NCI-H2081 (cell line): ENCODE results near the gene AKR1C4.
A peak's percentile ranks its signal among the peaks of the same experiment; 100 is the strongest.
"Not testable (repeated sequence)": the region's sequence is repeated elsewhere in the genome, so short reads cannot be mapped to it uniquely, and the experiment has no call there.

Source experiments
- DNase-seq, 2 experiments: peaks; one replicate each; lab custom pipeline; 2025; lab: John Stamatoyannopoulos, UW

The AKR1C4 gene

DNA sequence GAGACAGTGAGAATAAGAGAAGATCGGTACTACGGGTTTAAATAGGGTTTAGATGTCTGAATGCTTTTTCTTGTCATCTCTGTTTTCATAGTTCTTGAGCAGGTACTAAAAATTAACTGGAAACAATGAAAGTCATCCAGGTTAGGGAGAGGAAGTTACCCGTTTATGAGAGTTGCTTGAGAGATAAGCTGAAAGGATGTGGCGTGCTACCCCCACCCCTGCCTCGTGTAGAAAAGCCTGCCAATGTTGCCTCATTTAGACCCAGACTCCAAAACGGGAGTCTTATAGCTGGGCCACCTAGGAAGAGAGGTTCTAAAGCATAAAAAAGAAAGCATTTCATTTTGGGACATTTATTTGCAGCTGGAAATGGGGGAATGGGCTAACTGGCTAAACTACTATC lies 10.2 kb downstream of the AKR1C4 start:
- DNase-seq, result no peak

DNA sequence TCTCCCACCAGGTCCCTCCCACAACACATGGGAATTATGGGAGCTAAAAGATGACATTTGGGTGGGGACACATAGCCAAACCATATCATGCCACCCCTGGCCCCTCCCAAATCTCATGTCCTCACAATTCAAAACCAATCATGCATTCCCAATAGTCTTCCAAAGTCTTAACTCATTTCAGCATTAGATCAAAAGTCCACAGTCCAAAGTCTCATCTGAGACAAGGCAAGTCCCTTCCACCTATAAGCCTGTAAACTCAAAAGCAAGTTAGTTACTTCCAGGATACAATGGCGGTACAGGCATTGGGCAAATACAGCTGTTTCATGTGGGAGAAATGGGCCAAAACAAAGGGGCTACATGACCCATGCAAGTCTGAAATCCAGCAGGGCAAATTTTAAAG lies 13.1 kb downstream of the AKR1C4 start:
- not testable (repeated sequence) for DNase-seq

DNA sequence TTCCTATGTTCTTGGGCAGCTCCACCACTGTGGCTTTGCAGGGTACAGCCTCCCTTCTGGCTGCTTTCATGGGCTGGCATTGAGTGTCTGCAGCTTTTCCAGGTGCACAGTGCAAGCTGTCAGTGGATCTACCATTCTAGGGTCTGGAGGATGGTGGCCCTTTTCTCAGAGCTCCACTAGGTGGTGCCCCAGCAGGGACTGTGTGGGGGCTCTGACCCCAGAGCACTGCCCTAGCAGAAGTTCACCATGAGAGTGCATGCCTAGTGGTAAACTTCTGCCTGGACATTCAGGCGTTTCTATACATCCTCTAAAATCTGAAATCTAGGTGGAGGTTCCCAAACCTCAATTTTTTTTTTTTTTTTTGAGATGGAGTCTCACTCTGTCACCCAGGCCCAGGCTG lies 13.6 kb downstream of the AKR1C4 start:
- DNase-seq, result not testable (repeated sequence)

DNA sequence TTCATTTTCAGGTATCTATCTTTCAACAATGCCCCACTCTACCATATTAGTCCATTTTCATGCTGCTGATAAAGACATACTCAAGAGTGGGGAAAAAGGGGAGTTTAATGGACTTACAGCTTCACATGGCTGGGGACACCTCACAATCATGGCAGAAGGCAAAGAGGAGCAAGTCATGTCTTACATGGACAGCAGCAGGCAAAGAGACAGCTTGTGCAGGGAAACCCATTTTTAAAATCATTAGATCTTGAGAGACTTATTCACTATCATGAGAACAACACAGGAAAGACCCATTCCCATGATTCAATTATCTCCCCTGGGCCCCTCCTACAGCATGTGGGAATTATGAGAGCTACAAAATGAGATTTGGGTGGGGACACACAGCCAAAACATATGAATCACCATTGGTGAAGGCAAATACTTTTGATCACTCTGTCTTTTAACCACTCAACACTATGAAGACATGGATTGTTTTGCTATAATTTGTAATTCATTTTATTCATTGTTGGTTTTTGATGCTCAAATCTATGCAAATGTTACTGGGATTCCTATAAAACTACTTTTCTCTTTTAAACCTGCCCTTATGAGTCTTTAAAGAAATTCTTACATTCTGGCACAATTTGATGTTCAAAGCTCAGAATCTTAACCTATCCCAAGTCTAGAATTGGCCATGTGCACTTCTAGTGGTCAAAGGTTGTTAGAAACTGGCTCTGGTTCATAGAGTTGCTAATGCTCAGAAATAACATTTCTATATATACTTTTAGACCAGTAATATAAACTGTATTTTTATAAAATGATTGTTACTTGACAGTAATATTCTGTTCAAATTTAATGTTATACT lies 15.3 kb downstream of the AKR1C4 start:
- DNase-seq, result no peak

DNA sequence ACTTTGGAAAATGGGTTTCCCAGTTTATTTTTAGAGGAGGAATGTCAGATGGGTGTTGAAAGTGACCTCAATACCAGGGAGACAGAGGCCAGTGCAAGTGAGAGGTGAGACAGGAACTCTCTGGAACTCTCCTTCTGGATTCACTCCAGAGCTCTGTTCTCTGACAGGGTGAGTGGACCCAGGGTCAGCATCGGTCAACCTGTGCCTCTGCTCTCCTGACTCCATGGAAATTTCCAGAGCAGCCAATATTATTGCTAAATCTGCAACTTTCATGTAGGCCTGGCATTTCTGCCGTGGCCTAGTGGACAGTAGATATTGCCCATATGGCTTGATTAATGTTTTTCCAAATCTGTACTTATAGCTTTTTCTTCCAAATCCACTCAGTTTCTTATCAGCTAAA lies 20.2 kb downstream of the AKR1C4 start:
- no peak for DNase-seq

DNA sequence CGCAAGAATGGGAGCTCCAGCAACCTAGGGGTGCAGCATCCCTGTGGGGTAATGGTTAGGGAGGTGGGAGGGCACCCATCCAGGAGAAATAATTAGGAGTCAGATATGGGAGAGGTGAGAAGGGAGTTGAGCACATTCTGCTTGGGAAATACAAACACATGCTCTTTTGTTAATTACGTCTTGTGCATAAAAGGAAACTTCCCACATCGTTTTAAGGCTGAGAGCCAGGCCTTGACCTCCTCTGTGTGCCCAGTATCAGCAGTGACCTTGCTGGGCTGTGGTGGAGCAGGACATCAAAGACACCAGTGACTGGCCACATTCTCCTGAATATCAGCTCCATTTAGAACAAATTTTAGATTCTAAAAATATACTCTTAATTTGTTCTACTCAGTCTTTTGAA lies 22.6 kb downstream of the AKR1C4 start:
- DNase-seq, result no peak

DNA sequence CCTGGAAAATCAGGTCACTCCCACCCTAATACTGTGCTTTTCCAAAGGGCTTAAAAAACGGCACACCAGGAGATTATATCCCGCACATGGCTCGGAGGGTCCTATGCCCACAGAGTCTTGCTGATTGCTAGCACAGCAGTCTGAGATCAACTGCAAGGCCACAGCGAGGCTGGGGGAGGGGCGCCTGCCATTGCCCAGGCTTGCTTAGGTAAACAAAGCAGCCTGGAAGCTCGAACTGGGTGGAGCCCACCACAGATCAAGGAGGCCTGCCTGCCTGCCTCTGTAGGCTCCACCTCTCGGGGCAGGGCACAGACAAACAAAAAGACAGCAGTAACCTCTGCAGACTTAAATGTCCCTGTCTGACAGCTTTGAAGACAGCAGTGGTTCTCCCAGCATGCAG lies 26.3 kb downstream of the AKR1C4 start:
- not testable (repeated sequence) for DNase-seq

DNA sequence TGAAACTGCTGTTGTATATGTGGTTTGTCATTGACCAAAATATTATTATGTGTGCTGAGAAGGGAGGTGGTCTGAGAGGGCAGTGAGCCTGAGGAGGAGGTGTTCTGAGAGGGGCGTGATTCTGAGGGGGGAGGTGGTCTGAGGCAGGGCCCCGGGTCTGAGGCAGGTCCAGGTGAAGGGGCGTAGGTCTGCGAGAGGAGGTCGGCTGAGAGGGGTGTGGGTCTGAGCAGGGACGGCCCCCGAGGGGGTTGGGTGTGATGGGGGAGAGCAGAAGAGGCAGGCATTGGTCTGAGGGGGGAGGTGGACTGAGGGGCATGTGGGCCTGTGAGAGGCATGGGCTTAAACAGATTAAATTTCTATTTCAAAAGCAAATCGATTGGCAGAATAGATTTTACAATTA lies 32.4 kb downstream of the AKR1C4 start:
- DNase-seq, result no peak

DNA sequence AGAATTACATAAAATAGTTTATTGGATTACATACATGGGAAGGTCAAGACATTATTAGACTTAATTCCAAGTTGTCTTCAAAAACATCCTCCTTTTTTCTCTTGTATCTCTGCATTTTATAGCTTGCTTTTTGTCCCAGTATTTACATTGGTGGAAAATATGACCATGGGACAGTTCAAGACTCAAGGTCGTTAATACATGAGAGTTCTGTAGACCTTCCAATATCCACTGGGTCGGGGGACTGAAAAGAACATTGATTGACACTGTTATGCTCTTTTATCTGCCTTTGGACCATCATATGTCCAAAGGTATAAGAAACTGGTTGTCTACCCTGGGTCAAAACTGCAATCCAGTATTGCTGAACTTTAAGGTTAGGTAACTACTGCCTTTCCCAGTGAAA lies 36.7 kb downstream of the AKR1C4 start:
- no peak for DNase-seq

DNA sequence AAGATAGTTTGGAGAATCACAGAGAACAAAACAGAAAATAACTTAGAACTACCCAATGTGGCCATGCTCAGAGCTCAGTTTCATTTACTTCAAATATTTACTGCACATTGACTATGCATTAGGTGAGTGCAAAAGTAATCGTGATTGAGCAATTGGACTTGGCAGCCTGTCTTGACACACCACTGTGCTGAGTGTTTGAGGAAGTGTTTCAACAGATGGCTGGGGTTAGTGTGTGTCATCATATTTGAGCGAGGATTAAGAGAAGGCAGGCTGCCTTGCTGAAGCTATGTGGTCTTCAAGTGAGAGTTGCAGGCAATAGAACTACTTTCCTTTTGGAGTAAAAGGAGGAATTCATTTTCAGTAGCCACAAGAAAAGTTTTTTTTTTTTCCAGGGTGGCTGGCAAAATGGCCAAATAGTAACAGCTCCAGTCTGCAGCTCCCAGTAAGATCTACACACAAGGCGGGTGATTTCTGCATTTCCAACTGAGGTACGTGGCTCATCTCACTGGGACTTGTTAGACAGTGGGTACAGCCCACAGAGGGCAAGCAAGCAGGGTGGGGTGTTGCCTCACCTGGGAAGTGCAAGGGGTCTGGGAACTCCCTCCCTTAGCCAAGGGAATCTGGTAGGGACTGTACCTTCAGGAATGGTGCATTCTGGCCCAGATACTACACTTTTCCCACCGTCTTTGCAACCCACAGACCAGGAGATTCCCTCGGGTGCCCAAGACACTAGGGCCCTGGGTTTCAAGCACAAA lies 37.6 kb downstream of the AKR1C4 start:
- DNase-seq, result peak in 1 of 2 experiments; percentile 25

DNA sequence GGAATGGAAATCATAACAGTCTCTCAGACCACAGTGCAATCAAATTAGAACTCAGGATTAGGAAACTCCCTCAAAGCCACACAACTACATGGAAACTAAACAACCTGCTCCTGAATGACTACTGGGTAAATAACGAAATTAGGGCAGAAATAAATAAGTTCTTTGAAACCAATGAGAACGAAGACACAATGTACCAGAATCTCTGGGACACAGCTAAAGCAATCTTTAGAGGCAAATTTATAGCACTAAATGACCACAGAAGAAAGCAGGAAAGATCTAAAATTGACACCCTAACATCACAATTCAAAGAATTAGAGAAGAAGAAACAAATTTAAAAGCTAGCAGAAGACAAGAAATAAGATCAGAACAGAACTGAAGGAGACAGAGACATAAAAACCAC lies 40.9 kb downstream of the AKR1C4 start:
- not testable (repeated sequence) for DNase-seq

DNA sequence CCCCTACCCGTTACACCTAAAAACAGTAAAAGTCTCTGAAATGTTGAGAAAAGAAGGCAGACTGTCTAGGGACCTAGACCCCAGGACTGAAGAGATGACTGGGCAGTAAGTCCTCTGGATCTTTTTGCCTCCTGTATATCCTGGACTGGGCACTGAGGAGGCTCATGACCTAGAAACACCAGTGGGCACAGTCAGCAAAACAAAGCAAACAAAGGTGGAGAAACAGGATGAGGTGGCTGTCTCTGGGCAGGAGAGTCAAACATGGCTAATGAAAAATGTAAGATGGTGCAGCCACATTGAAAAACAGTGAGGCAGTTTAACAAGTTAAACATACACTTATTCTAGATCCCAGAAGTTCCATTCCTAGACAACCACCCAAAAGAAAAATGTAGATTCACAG lies 45.9 kb downstream of the AKR1C4 start:
- no peak for DNase-seq

DNA sequence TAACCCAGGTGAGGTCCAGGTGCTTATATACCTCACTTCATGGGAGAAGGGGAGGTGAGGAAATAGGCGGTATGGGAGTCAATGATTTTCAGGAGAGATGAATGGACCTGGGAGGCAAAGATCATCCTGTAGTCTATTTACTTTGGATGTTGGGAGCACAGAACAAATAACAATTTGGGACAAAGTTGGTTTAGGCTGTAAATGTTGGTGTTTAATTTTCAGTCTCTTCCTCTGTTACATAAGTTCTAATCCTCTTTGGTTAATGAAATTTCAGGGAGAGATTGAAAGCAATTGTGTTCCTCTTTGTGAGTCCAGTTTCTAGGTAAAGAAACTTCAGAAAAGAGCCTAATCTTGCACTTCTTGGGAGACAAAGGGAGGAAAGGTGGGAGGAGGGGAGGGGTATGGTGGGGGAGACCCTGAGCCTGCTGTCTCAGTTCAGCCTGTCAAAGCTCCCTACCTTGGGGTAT lies 46.9 kb downstream of the AKR1C4 start:
- DNase-seq, result no peak

DNA sequence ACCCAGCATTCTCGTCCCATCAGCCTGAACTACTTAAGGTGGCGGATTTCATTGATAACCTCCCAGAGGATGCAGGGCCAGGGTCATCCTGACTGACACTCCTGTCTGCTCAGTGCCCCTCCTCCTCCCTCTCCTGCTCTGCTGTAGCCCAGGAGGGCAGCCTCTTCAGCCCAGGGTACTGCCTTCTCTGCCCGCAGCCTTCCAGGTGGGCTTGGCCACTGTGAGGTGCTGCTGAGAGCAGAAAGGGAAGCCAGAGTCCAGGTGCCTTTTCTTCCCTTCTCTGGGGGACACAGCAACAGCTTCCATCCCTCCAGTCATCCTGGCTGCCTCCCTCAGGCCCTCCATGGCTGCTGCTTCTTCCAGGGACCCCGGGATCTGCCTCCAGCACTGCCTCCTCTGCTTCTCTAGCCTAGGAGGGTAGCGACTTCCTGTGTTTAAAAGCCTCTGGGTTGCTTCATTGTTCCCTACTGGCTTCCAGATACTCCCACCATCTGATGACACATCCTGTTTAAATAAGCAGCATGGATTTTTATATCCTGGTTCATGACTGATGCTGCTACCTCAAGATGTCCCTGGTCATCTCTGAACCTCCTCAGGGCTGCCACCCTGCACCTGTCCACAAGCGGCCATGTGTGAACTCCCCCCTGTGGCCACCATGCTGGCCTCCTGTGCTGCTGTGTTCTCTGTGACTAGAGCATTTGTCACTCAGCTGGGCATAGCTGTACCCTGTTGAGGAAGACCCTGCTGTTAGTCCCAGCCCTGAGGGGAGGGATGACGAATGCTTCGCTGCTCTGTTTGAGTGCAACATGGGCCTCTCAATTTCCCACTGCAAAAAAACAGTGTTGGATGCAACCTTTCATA lies 55.8 kb downstream of the AKR1C4 start:
- no peak for DNase-seq

DNA sequence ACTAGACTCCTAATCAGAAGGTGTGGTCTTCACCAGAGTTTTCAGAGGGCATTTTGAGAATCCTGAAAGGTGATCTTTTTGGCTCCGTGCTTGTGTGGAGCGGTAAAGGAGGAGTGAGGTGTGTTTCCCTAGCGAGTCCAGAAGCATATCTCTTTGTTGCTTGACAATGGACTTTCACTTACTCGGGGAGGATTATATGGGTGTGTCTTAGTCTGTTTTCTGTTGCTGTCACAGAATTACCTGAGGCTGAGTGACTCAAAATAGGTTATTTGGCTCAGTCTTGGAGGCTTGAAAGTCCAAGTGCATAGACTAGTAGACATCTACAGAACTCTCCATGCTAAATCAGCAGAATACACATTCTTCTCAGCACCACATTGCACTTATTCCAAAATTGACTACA lies 57.9 kb downstream of the AKR1C4 start:
- DNase-seq, result no peak

DNA sequence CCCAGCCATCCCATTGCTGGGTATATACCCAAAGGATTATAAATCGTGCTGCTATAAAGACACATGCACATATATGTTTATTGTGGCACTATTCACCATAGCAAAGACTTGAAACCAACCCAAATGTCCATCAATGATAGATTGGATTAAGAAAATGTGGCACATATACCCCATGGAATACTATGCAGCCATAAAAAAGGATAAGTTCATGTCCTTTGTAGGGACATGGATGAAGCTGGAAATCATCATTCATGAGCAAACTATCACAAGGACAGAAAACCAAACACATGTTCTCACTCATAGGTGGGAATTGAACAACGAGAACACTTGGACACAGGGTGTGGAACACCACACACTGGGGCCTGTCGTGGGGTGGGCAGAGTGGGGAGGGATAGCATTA lies 61.1 kb downstream of the AKR1C4 start:
- not testable (repeated sequence) for DNase-seq

DNA sequence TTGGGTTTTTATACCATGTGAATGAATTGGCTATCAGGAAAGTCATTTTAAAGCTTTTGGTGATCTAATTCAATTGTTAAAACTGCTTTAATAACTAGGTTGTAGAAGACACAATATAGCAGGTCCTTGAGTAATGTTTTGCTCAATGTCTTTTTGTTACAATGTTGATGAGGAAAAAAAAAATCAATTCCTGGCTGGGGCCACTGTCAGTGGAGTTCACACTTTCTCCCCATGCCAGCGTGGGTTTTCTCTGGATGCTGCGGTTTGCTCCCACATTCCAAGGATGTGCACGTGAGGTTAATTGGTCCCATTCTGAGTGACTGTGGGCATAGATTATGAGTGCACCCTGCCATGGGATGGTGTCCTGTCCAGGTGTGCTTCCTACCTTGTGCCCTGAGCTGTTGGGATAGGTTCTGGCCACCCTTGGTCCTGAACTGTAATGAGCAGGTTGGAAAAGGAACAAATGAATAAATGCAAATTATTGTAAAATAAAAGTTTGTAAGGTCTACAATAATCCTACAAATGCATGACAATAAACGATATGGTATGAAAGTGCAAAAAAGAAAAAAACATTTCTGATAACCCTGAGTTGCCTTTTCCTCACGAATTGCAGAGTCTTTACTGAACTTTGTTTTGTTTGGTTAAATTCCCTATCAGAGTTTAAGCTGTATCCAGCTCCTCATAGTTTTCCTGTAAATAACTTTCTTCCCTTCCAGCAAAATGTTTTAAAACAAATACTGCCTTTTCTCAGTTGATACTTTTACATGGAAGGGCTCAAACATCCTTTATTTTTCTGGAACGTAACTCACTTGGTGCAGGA lies 62.7 kb downstream of the AKR1C4 start:
- no peak for DNase-seq

DNA sequence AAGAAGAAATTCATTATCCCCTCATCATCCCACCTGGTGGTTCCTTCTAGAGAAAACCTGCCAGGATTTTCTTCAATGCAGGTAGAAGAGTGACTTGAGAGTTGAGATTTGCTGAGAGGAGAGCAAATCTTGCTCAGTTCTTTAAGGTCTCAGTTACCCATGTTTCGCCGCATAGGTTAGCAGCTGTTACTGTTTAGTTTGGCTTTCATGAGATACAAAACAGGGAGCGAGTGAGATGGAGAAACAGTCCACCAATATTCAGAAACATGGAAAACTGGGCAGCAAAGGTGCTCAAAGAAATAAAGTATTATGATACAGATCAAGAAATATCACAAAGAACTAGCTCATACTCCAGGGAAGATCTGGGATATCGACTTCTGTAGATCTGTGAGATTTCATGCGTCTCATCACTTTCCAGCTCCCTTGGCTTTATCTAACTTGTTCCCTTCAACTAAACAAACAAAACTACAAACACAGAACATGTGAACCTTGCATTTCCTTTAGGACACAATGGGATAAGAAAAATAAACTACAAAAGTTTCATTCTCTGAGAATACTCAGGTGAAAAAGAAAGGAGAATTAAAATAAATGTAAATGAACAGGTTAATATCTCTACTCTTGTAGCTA lies 63.4 kb downstream of the AKR1C4 start:
- no peak for DNase-seq

DNA sequence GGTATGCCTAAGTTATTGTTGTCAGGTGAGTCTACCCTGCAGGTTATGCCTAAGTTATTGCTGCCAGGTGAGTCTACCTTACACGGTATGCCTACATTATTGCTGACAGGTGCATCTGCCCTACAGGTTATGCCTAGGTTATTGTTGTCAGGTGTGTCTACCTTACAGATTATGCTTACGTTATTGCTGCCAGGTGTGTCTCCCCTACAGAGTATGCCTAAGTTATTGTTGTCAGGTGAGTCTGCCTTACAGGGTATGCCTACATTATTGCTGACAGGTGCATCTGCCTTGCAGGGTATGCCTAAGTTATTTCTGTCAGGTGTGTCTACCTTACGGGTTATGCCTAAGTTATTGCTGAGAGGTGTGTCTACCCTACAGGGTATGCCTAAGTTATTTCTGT lies 64.2 kb downstream of the AKR1C4 start:
- no peak for DNase-seq

DNA sequence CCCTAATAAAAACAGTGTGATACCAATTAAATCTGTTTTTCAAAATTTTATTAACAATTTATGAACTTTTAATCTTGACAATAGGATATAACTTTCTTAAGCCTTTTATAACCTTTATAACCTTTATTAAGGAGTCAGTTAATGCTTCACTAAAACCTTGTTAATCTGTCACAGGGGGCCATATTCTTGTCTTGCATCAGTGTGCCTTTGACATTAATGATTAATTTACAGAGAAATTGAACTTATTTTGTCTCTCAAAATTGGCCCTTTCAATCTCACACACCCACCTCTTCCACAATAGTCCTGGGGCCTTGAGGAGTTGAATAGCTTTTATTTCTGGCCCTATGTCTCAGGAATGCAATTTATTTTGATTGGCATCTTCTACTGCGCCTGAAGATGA lies 68.5 kb downstream of the AKR1C4 start:
- no peak for DNase-seq

DNA sequence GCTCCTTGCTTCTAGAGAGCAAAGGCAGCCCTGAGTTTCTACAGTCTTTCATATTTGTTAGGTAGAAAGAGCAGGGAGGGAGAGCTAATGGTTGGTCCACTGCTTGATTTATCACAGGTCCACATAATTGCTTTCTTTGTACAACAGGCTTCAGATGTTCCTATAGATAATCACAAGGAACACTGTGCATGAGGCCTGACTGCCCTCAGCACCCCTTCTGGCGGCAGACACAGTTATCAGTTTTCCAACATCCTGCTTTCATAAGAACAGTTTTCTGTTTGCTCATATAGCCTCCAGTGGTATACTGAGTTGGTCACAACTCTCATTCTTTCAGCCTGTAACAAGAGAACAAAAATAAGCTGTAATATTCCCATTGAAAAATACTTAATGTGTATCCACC lies 69.7 kb downstream of the AKR1C4 start:
- DNase-seq, result no peak
